Body of pancreas (tissue), 4 donors: ENCODE data around the gene ANKRD39. TPM values are rescaled to one million over a fixed set of nuclear protein-coding genes. Genes with fewer than 3 reads are reported as not detected.

ENCODE experiments used
- ATAC-seq: fragments of 150-250 bp; one replicate; pipeline ENCODE4 v1.9.1; 2016
- DNase-seq, 4 donors: peaks; one replicate each; pipeline ENCODE4 v3.0.0-alpha.2; 2019
- H3K27ac ChIP-seq, 4 donors: fragments of 200-600 bp; sonication (generic); 1 replicate in 3 of 4; 2 replicates in 1 of 4; pipeline versions ENCODE4 v1.5.1 to v1.6.1; 2016 to 2019; ENCODE audit warnings: mild to moderate bottlenecking in 1 of 4, mixed read lengths in 1 of 4, moderate library complexity in 1 of 4
- H3K27me3 ChIP-seq, 2 donors: fragments of 200-600 bp; sonication (generic); one replicate each; pipeline ENCODE4 v1.6.0; 2016; ENCODE audit warnings: mild to moderate bottlenecking in 1 of 2
- H3K36me3 ChIP-seq, 2 donors: fragments of 200-600 bp; sonication (generic); replicated peaks in 1 of 2; 2 replicates each; pipeline ENCODE4 v1.5.1; 2016; ENCODE audit warnings: low read depth in 2 of 2; ENCODE audit not compliant: insufficient read depth in 1 of 2
- H3K4me1 ChIP-seq: fragments of 200-600 bp; sonication (generic); one replicate; pipeline ENCODE4 v1.6.0; 2016
- H3K4me3 ChIP-seq, 2 donors: fragments of 200-600 bp; sonication (generic); 1 replicate in 1 of 2; 2 replicates in 1 of 2; pipeline ENCODE4 v1.5.1; 2016 to 2019
- H3K9me3 ChIP-seq, 3 donors: fragments of 200-600 bp; sonication (generic); 1 replicate in 2 of 3; 2 replicates in 1 of 3; pipeline ENCODE4 v1.5.1; 2016
- POLR2A ChIP-seq, 3 donors: fragments of 450-650 bp; IDR thresholded peaks; one replicate each; pipeline ENCODE4 v1.6.1; 2016; ENCODE audit warnings: antibody characterized with exemption in 3 of 3, mild to moderate bottlenecking in 2 of 3
- WGBS, 2 donors: methylation state at CpG; one replicate each; pipeline ENCODE4 v1.1.5; 2017; 5-methylcytosine and 5-hydroxymethylcytosine counted together
- intact Hi-C: fragments of 100-400 bp; cut with DNase I; formaldehyde crosslinking; loops from one replicate; pipeline ENCODE4 v1.15.1; 2023
- total RNA-seq, 2 donors: library from RNA; depleted of rRNA; stranded (reverse); fragments of >200 nt; gene quantifications; one replicate each; pipeline ENCODE4 v1.1.0, GENCODE V29; 2016
- TF ChIP-seq, protein P1 (sequence below), 7 experiments: fragments of 450-650 bp in 4 of 7; fragments of 200-600 bp in 3 of 7; sonication (generic) in 3 of 7; IDR thresholded peaks; one replicate each; pipeline ENCODE4 v1.5.1; 2016 to 2019; ENCODE audit warnings: antibody characterized with exemption in 7 of 7

ANKRD39 gene
- total RNA-seq, 2 donors from 2014 or later, result 2.3 to 14.3 TPM

DNA sequence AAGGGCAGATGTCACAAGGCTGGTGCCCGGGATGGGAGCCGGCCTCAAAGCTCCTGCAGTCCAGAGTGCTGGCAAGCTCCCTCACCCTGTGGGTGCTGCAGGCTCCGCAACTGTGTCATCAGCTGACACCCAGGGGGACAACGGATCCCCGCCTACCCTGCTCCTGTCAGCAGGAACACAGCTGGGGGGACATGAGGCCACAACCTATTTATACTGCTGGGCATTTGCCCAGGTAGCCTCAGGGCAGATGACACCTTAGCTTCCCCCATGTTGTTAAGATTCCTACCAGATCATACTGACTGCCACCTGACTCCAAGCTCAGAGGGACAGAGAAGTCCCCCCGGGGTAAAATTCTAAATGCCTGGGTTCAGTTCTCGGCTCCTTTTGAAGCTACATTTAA, 15.2 kb downstream of the ANKRD39 start:
- ATAC-seq, result no peak
- Histone ChIP-seq H3K4me1 (no peaks in the 10 kb centered on the region), H3K9me3 (no peaks in the 10 kb centered on the region), H3K27me3 (no peaks in the 10 kb centered on the region), H3K4me3 (no peak overlapping the region), H3K36me3 (no peaks in the 10 kb centered on the region), H3K27ac (no peak overlapping the region)
- TF ChIP-seq, protein P1, sequence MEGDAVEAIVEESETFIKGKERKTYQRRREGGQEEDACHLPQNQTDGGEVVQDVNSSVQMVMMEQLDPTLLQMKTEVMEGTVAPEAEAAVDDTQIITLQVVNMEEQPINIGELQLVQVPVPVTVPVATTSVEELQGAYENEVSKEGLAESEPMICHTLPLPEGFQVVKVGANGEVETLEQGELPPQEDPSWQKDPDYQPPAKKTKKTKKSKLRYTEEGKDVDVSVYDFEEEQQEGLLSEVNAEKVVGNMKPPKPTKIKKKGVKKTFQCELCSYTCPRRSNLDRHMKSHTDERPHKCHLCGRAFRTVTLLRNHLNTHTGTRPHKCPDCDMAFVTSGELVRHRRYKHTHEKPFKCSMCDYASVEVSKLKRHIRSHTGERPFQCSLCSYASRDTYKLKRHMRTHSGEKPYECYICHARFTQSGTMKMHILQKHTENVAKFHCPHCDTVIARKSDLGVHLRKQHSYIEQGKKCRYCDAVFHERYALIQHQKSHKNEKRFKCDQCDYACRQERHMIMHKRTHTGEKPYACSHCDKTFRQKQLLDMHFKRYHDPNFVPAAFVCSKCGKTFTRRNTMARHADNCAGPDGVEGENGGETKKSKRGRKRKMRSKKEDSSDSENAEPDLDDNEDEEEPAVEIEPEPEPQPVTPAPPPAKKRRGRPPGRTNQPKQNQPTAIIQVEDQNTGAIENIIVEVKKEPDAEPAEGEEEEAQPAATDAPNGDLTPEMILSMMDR (IDR thresholded peaks at IDR 0.05), result no peak
- TF ChIP-seq POLR2A (IDR thresholded peaks at IDR 0.05), result peak in 2 of 3 donors; percentile 15 to 17
- WGBS, 2 donors, result 66 to 80% methylated on average over 5 to 7 of the region's 7 CpGs
- intact Hi-C loops, result no loop called here
- peak in 2 of 4 donors; percentile 43 to 49 for DNase-seq

DNA sequence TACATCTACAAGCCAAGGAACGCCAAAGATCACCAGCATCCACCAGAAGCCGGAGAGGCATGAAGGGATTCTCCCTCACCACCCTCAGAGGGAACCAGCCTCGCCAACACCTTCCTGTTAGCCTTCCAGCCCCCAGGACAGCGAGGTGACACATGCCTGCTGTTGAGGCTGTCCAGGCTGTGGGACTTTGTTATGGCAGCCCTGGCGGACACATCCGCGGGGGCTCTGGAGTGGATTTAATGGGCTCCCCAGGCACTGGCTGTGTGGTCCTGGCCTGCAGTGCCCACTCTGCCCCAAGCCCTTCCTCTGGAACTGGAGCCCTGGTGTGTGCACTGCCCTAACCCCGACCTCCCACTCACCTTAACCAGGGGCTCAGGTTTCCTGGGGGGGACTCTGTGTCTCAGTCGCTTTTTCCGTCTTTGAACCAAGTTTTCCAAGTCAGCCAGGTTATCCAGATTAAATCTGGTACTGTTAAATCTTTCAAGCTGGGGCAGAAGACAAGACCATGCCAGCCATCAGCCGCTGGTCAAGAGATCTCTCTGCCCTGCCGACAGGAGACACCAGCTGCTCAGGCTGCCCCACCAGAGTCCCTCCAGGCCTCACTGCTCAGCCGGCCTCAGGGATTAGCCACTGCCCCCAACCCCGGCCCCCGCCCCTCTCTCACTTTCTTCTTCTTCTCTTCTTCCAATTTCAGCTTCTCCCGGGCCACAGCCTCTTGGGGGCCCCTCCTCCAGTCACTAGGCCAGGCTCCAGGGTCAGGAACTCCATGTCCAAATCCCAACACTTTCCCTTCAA, 15.9 kb downstream of the ANKRD39 start:
- H3K4me3 ChIP-seq, result no peak overlapping the region
- DNase-seq (no peak), ATAC-seq (no peak)
- H3K36me3 ChIP-seq, result no peaks in the 10 kb centered on the region
- H3K27ac ChIP-seq, result no peak overlapping the region
- intact Hi-C loops, result no loop called here
- H3K27me3 ChIP-seq, result no peaks in the 10 kb centered on the region
- H3K4me1 ChIP-seq, result no peaks in the 10 kb centered on the region
- H3K9me3 ChIP-seq, result no peaks in the 10 kb centered on the region
- 85 to 89% methylated on average over 12 to 16 of the region's 16 CpGs for WGBS, 2 donors
- TF ChIP-seq, protein P1 (IDR thresholded peaks at IDR 0.05), result no peak
- TF ChIP-seq POLR2A (IDR thresholded peaks at IDR 0.05), result no peak

DNA sequence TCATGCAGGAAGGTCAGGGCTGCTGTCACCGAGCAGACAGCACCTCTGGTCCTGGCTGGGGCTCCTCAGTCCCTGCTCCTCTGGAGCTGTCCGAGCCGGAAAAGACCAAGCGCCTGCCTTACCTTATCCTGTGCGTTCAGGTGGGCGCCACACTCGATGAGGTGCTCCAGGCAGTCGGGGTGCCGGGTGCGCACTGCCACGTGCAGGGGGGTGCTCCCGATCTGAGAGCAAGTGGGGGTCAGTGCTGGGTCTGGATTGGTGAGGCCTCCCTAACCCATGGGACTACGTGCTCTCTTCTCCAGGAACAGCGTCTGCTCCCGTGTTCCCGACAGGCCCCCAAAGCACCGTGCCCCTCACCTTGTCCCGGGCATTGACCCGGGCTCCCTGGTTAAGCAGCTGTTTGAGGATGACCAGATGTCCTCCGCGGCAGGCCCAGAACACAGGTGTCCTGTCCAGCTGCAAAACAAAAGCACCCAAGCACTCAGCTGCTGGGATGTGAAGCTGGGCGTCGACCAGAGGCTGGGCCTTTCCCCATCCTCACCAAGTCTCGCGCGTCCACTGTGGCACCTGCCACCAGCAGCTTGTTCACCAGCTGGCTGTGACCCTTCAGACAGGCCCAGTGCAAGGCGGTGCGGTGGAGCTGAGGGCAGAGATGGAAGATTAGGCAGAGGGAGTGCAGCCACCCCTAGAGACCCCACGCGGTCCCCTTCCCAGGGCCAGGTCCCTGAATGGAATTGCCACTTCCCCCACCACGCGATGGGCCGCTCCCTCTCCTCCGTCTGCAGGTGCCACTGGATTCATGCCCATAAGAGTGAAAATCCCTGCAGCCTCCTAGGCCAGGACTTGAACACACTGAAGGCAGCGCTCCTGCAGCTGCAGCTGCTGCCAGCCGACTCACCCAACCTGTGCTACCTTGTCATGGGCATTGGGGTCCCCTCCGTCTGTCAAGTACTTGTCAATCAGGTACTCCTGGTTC, 17.7 kb downstream of the ANKRD39 start:
- ATAC-seq, result no peak
- WGBS, 2 donors, result 88 to 93% methylated on average over 22 to 37 of the region's 37 CpGs
- H3K27ac ChIP-seq, result peak overlapping the region in 1 of 4 donors; percentile 20
- no peaks in the 10 kb centered on the region for H3K27me3 ChIP-seq
- no peak overlapping the region for H3K4me3 ChIP-seq
- no peaks in the 10 kb centered on the region for H3K9me3 ChIP-seq
- H3K36me3 ChIP-seq, result no peaks in the 10 kb centered on the region
- H3K4me1 ChIP-seq, result no peaks in the 10 kb centered on the region
- no peak for TF ChIP-seq POLR2A (IDR thresholded peaks at IDR 0.05)
- TF ChIP-seq, protein P1 (IDR thresholded peaks at IDR 0.05), result no peak
- intact Hi-C loops, result no loop called here
- DNase-seq, result no peak

DNA sequence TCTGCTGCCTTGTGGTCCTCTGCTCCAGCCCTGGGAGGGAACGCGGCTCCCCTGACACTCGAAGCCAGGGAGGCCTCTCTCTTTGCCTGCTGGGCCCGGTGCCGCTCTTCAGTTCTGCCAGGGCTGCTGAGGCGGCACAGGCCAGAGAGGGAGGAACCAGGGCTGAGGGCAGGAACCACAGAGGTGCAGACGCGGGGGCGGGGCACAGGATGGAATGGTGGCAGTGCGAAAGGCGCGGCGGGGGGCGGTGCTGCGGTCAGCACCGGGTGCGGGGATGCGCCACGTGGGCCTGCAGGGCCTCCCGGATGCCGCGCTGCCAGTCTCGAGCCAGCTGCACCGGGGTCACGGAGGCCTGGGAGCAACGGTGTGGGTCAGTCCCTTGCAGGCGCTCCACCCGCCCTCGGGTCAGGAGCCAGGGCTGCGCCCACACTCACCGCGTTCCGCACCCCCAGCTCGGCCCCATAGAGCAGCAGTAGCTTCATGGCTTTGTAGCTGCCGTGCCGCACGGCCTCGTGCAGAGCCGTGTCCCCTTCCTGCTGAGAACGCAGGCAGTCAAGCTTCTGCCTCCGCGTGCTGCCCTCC, 18.4 kb downstream of the ANKRD39 start:
- ATAC-seq (no peak), DNase-seq (peak in 3 of 4 donors; percentile 43 to 59 (median 55))
- intact Hi-C loops, result no loop called here
- TF ChIP-seq POLR2A (IDR thresholded peaks at IDR 0.05), result no peak
- TF ChIP-seq, protein P1 (IDR thresholded peaks at IDR 0.05), result no peak
- Histone ChIP-seq H3K9me3 (no peaks in the 10 kb centered on the region), H3K4me3 (no peak overlapping the region), H3K27me3 (no peaks in the 10 kb centered on the region), H3K4me1 (no peaks in the 10 kb centered on the region), H3K27ac (peak overlapping the region in 1 of 4 donors; percentile 20), H3K36me3 (no peaks in the 10 kb centered on the region)
- 49 to 88% methylated on average over 4 to 40 of the region's 42 CpGs for WGBS, 2 donors
